Measurements from ENCODE around the gene PLPPR2.

DNA sequence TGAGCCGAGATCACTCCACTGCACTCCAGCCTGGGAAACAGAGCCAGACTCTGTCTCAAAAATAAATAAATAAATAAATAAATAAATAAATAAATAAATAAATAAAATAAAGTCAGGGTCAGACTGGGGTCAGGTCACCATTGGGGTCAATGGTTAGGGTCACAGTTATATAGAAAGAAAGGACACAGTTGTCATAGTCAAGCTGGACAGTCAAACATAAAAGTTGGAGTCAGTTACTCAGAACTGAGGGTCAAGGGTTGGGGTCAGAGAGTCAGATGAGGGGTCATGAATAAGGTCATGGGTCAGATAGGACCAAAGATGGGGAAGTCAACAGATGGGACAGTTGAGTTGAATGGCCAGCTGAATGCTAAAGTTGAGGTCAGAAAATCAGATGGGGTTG lies 45.6 kb downstream of the PLPPR2 start:
- TF ChIP-seq, protein P1, sequence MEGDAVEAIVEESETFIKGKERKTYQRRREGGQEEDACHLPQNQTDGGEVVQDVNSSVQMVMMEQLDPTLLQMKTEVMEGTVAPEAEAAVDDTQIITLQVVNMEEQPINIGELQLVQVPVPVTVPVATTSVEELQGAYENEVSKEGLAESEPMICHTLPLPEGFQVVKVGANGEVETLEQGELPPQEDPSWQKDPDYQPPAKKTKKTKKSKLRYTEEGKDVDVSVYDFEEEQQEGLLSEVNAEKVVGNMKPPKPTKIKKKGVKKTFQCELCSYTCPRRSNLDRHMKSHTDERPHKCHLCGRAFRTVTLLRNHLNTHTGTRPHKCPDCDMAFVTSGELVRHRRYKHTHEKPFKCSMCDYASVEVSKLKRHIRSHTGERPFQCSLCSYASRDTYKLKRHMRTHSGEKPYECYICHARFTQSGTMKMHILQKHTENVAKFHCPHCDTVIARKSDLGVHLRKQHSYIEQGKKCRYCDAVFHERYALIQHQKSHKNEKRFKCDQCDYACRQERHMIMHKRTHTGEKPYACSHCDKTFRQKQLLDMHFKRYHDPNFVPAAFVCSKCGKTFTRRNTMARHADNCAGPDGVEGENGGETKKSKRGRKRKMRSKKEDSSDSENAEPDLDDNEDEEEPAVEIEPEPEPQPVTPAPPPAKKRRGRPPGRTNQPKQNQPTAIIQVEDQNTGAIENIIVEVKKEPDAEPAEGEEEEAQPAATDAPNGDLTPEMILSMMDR (IDR thresholded peaks at IDR 0.05; ENCODE audit: poor library complexity): no peak
- TF ChIP-seq EZH2phosphoT487 (IDR thresholded peaks at IDR 0.05; ENCODE audit: low read depth, severe bottlenecking, unreplicated experiment): no peak

Measured in hepatocyte (in vitro differentiated cells).